SK-N-SH (cell line): Measurements from ENCODE around the gene BEGAIN. TPM values are rescaled to one million over a fixed set of nuclear protein-coding genes. Genes with fewer than 3 reads are reported as not detected.

ENCODE experiments used
- CTCF ChIA-PET: fragments of 300-600, 350-600 bp; formaldehyde crosslinking; extraction: SDS; loops from one replicate; lab custom pipeline; 2021; lab: Yijun Ruan, JAX
- POLR2A ChIA-PET: fragments of 350-600 bp; sonication (Branson Sonifier 250); formaldehyde crosslinking; extraction: SDS; loops from one replicate; lab custom pipeline; 2020; ENCODE audit warnings: antibody characterized with exemption, inconsistent platforms; lab: Yijun Ruan, JAX
- DNase-seq: peaks from one replicate; pipeline ENCODE4 v3.0.0; 2012
- H2AFZ ChIP-seq: fragments of 200-600 bp; sonication (generic); 2 replicates; pipeline ENCODE4 v1.8.1; 2016; ENCODE audit warnings: antibody characterized with exemption, mild to moderate bottlenecking, low read depth
- H3F3A ChIP-seq: fragments of 200-600 bp; sonication (generic); replicated peaks from 2 replicates; pipeline ENCODE3; 2016; ENCODE audit warnings: antibody characterized with exemption, mild to moderate bottlenecking; ENCODE audit not compliant: insufficient read depth
- H3K27ac ChIP-seq, 2 experiments: fragments of 200-500 bp in 1 of 2; fragments of 200-600 bp in 1 of 2; sonication (Bioruptor generic) in 1 of 2; sonication (generic), shearing (Covaris generic) in 1 of 2; 2 replicates each; pipeline versions ENCODE4 v1.5.1 to v1.6.1; 2014 to 2016; ENCODE audit warnings: low read depth in 2 of 2, inconsistent platforms in 1 of 2, low read length in 1 of 2, mild to moderate bottlenecking in 1 of 2, mixed read lengths in 1 of 2
- H3K27me3 ChIP-seq: fragments of 200-600 bp; sonication (generic), shearing (Covaris generic); 2 replicates; pipeline ENCODE4 v1.6.1; 2016; ENCODE audit warnings: mixed run types; ENCODE audit not compliant: insufficient read depth
- H3K36me3 ChIP-seq, 2 experiments: fragments of 200-500 bp in 1 of 2; fragments of 200-600 bp in 1 of 2; sonication (Bioruptor generic) in 1 of 2; sonication (generic) in 1 of 2; replicated peaks in 1 of 2; 2 replicates each; pipeline versions ENCODE3 to v1.5.1; 2014 to 2016; ENCODE audit warnings: low read length in 1 of 2, mild to moderate bottlenecking in 1 of 2; ENCODE audit not compliant: insufficient read depth in 2 of 2, control insufficient read depth in 1 of 2
- H3K4me1 ChIP-seq, 2 experiments: fragments of 200-500 bp in 1 of 2; fragments of 200-600 bp in 1 of 2; sonication (Bioruptor generic) in 1 of 2; sonication (generic), shearing (Covaris generic) in 1 of 2; 2 replicates each; pipeline versions ENCODE4 v1.5.1 to v1.6.1; 2014 to 2016; ENCODE audit warnings: low read depth in 1 of 2, low read length in 1 of 2, mixed run types in 1 of 2; ENCODE audit not compliant: insufficient read depth in 2 of 2, control insufficient read depth in 1 of 2
- H3K4me2 ChIP-seq: fragments of 200-600 bp; sonication (generic), shearing (Covaris generic); 2 replicates; pipeline ENCODE4 v1.6.1; 2017; ENCODE audit warnings: mixed run types
- H3K4me3 ChIP-seq, 2 experiments: fragments of 200-500 bp in 1 of 2; fragments of 200-600 bp in 1 of 2; sonication (Bioruptor generic) in 1 of 2; sonication (generic), shearing (Covaris generic) in 1 of 2; 2 replicates each; pipeline versions ENCODE4 v1.5.1 to v1.8.1; 2014 to 2016; ENCODE audit warnings: low read depth in 2 of 2, inconsistent platforms in 1 of 2, low read length in 1 of 2, mild to moderate bottlenecking in 1 of 2, mixed read lengths in 1 of 2, moderate library complexity in 1 of 2
- H3K79me2 ChIP-seq: fragments of 200-600 bp; sonication (generic); 2 replicates; pipeline ENCODE4 v1.8.1; 2017; ENCODE audit warnings: mild to moderate bottlenecking; ENCODE audit not compliant: insufficient read depth
- H3K9ac ChIP-seq: fragments of 200-600 bp; sonication (generic); 2 replicates; pipeline ENCODE4 v1.6.1; 2017; ENCODE audit warnings: mixed run types
- H3K9me2 ChIP-seq: fragments of 200-600 bp; sonication (generic); 2 replicates; pipeline ENCODE4 v1.6.1; 2017; ENCODE audit warnings: mixed run types
- H3K9me3 ChIP-seq: fragments of 200-600 bp; sonication (generic); 2 replicates; pipeline ENCODE4 v1.6.1; 2017; ENCODE audit warnings: mixed run types, mild to moderate bottlenecking, moderate library complexity
- H4K20me1 ChIP-seq: fragments of 200-600 bp; sonication (generic); 2 replicates; pipeline ENCODE4 v1.6.1; 2017; ENCODE audit warnings: mild to moderate bottlenecking, mixed run types; ENCODE audit not compliant: insufficient read depth
- CTCF ChIP-seq: fragments of 200-600 bp; sonication (generic); IDR thresholded peaks from 2 replicates; pipeline ENCODE4 v1.6.1; 2017; ENCODE audit warnings: antibody characterized with exemption, mild to moderate bottlenecking, moderate library complexity
- EP300 ChIP-seq, 2 experiments: IDR thresholded peaks; 2 replicates each; pipeline versions ENCODE4 v1.4.0 to v1.6.1; 2012; ENCODE audit warnings: borderline replicate concordance in 1 of 2, low read depth in 1 of 2, low read length in 1 of 2
- FOXJ3 ChIP-seq: sonication (generic); formaldehyde crosslinking; IDR thresholded peaks from 2 replicates; pipeline ENCODE4 v1.5.1; 2020; ENCODE audit warnings: mild to moderate bottlenecking, missing genetic modification reagents
- GABPA ChIP-seq: IDR thresholded peaks from 2 replicates; pipeline ENCODE4 v1.4.0; 2012; ENCODE audit warnings: low read depth, mild to moderate bottlenecking
- IRF3 ChIP-seq: fragments of 150-350 bp; IDR thresholded peaks from 2 replicates; pipeline ENCODE4 v1.6.1; 2016; ENCODE audit warnings: mild to moderate bottlenecking, low read depth, low read length
- MEF2A ChIP-seq: IDR thresholded peaks from 2 replicates; pipeline ENCODE4 v1.4.0; 2012; ENCODE audit warnings: low read depth, borderline replicate concordance
- MXI1 ChIP-seq: IDR thresholded peaks from 2 replicates; pipeline ENCODE4 v1.6.1; 2012; ENCODE audit warnings: mild to moderate bottlenecking, low read depth, low read length, improper control_type of control experiment
- POLR2AphosphoS5 ChIP-seq: IDR thresholded peaks from 2 replicates; pipeline ENCODE4 v1.6.1; 2012; ENCODE audit warnings: low read depth, low read length
- RCOR1 ChIP-seq: fragments of 150-350 bp; IDR thresholded peaks from 2 replicates; pipeline ENCODE4 v1.6.1; 2017; ENCODE audit warnings: antibody characterized with exemption, low read length
- REST ChIP-seq: IDR thresholded peaks from 2 replicates; pipeline ENCODE4 v1.6.1; 2012; ENCODE audit warnings: mild to moderate bottlenecking, low read depth, low read length, moderate library complexity
- RFX5 ChIP-seq: IDR thresholded peaks from 2 replicates; pipeline ENCODE4 v1.6.1; 2012; ENCODE audit warnings: mild to moderate bottlenecking, improper control_type of control experiment, low read length
- RXRA ChIP-seq: IDR thresholded peaks from 2 replicates; pipeline ENCODE4 v1.4.0; 2012; ENCODE audit warnings: low read depth, mild to moderate bottlenecking, borderline replicate concordance
- SIN3A ChIP-seq: IDR thresholded peaks from 2 replicates; pipeline ENCODE4 v1.6.1; 2012; ENCODE audit warnings: low read depth, mild to moderate bottlenecking, low read length, moderate library complexity, borderline replicate concordance
- TAF1 ChIP-seq: IDR thresholded peaks from 2 replicates; pipeline ENCODE4 v1.6.1; 2012; ENCODE audit warnings: low read depth, mild to moderate bottlenecking, low read length, moderate library complexity, borderline replicate concordance
- TEAD4 ChIP-seq: IDR thresholded peaks from 2 replicates; pipeline ENCODE4 v1.4.0; 2012; ENCODE audit warnings: mild to moderate bottlenecking, borderline replicate concordance; ENCODE audit not compliant: insufficient read depth
- YY1 ChIP-seq: IDR thresholded peaks from 2 replicates; pipeline ENCODE4 v1.4.0; 2012; ENCODE audit warnings: low read depth, mild to moderate bottlenecking
- ZBTB33 ChIP-seq: IDR thresholded peaks from 2 replicates; pipeline ENCODE4 v1.4.0; 2012; ENCODE audit warnings: low read depth, borderline replicate concordance
- WGBS: methylation state at CpG from one replicate; pipeline ENCODE4 v1.1.6; 2017; ENCODE audit warnings: low lambda C conversion rate; 5-methylcytosine and 5-hydroxymethylcytosine counted together
- polyA plus RNA-seq, 3 experiments: library from polyadenylated mRNA; depleted of rRNA; stranded (reverse); fragments of >200 nt; gene quantifications; 2 replicates each; pipeline ENCODE4 v1.2.3, GENCODE V29; 2012

Gene BEGAIN
- polyA plus RNA-seq, 1 of the 3 experiments (the other 2 are of a cell fraction): 4.2 TPM

- Histone ChIP-seq H3K9me3 (no peaks in the 10 kb centered on the region), H3K4me3 (no peak overlapping the region), H3K27me3 (no peaks in the 10 kb centered on the region), H3K9ac (no peak overlapping the region), H3K36me3 (no peaks in the 10 kb centered on the region), H3K4me2 (no peak overlapping the region), H2AFZ (no peak overlapping the region), H3K4me1 (peaks cover 0 to 36% of the 10 kb centered on the region in 2 experiments; a peak in 1 of 4 replicates), H3K27ac (no peak overlapping the region), H3K79me2 (no peaks in the 10 kb centered on the region), H3K9me2 (no peaks in the 10 kb centered on the region), H3F3A (no peaks in the 10 kb centered on the region), H4K20me1 (no peaks in the 10 kb centered on the region)
- DNase-seq: no peak
- 82% methylated on average over 20 of the region's 25 CpGs for WGBS
- ChIA-PET CTCF (no interaction called here), POLR2A (no interaction called here)
- TF ChIP-seq TAF1 (no peak), MXI1 (no peak), FOXJ3 (CRISPR knock-in tag) (no peak), MEF2A (no peak), RCOR1 (no peak), IRF3 (no peak), RXRA (no peak), REST (no peak), ZBTB33 (no peak), GABPA (no peak), CTCF (no peak), TEAD4 (no peak), RFX5 (no peak), YY1 (no peak), EP300 (IDR thresholded peaks at IDR 0.05; ENCODE audit: borderline replicate concordance in 1 of 2, low read depth in 1 of 2, low read length in 1 of 2) (no peak), SIN3A (no peak), POLR2AphosphoS5 (no peak)
Measured at GRCh38 chr14:100615736-100616695, 28.8 kb upstream of the BEGAIN start.
